Stimulated activated CD4-positive, alpha-beta T cell treated with anti-CD3 and anti-CD28 coated beads, Interleukin-12 subunit alpha, Interleukin-12 subunit beta, amount 100 ng/mL, for 48 hours (primary cell): ENCODE measurements around the gene SRBD1.
A peak's percentile ranks its signal among the peaks of the same experiment; 100 is the strongest.

Experiments used
- DNase-seq, 3 donors: peaks; one replicate each; pipeline ENCODE4 v3.0.0-alpha.2; 2020; ENCODE audit warnings: low read depth in 2 of 3, low spot score in 1 of 3

The SRBD1 gene, protein sequence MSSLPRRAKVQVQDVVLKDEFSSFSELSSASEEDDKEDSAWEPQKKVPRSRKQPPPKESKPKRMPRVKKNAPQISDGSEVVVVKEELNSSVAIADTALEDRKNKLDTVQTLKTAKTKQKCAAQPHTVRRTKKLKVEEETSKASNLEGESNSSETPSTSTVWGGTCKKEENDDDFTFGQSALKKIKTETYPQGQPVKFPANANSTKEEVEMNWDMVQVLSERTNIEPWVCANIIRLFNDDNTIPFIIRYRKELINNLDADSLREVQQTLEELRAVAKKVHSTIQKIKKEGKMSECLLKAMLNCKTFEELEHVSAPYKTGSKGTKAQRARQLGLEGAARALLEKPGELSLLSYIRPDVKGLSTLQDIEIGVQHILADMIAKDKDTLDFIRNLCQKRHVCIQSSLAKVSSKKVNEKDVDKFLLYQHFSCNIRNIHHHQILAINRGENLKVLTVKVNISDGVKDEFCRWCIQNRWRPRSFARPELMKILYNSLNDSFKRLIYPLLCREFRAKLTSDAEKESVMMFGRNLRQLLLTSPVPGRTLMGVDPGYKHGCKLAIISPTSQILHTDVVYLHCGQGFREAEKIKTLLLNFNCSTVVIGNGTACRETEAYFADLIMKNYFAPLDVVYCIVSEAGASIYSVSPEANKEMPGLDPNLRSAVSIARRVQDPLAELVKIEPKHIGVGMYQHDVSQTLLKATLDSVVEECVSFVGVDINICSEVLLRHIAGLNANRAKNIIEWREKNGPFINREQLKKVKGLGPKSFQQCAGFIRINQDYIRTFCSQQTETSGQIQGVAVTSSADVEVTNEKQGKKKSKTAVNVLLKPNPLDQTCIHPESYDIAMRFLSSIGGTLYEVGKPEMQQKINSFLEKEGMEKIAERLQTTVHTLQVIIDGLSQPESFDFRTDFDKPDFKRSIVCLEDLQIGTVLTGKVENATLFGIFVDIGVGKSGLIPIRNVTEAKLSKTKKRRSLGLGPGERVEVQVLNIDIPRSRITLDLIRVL

DNA sequence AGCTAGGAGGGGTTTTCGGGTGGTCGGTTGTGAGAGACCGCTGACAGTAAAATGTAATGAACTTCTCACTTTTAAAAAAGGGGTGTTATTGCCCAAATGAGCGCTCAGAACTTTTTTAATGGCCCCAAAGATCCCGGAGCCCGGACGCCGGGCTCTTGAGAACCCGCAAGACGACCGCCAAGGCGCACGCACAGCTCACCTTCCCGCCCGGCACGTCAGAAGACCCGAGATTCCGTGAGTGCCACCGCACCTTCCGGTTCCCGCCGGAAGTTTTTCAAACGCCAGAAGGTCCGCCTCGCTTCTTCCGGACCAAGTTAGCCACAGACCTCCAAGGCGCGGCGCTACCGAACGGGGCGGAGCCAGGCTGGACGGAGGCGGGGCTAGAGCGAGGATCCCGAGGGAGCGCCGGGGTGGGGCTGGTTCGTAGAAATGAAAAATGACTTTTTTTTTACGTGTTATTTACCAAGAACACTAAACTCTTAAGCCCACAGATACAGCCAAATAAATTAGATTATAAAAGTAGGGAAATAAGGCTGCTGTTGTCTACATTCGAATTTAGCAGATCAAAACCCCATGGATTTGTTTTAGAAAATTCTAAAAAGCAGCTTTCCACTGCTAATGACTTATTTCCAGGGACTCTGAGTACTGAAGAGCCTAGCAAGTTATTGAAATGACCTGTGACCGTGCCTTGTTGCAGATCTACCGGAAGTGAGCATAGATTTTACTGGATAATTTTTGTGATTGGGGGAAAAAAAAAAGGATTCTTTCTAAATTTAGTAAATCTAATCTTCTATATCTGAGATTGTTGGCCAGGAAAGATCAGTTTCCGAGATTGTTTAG lies at the start of gene SRBD1:
TSS of gene SRBD1 (minus strand) at position 248 of the 840 bp plus-strand sequence. CDS start 5,826 bp downstream, outside the sequence.
- peak; percentile 88 to 95 (median 94) for DNase-seq

DNA sequence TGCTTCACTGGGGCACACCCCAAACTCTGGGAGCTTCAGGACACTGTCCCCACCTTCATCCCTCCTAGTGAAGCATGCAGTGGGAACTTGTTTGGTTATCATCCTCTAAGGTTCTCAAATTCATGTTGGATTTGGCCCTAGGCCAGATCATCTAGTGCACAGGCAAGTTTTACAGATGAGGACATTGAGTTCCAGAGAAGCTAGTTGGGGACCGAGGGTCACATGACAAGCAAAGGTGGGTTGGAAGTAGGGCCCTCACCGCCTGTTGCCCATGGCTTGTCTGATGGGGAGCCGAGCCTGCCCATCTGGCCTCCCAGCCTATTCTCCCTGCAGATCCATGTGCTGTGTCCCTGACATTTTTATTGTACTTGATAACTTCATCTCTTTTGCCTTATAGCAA lies 43.2 kb upstream of the SRBD1 start:
- no peak for DNase-seq

DNA sequence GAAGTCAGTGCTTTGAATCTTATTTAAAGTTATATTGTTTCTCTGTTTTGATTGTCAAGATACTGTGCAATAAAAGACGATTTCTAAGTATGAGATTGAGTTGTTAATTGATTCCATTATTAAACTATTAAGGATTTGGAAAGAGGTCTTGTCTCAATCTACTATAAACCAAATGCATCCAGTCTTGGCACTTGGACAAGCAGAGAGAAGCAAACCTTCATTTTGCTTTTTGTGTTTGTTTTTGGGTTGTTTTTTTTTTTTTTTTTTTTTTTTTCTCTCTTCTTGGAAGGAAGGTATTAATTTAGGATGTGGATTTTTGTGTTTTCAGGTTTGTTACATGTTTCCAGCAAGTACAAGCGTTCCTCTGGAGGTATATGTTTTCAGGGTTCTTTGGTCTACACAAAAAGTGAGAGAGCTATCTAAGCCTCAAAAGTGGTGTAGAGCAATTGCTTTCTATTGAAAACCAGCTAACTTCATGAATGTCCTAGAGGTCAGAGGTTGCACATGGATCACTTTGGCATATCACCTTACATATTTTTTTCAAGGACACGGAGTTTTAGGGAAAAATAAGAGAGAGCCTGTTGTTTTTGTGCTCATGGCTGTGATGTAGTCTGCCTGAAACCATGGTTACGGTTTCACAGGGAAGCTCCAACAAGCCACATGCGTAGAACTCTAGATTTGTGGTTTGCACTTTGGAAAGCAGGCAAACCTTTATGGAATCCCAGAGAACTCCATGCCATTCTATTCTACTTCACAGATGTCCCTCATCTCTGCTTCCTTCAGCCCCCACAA lies 42.3 kb upstream of the SRBD1 start:
- DNase-seq, result no peak

DNA sequence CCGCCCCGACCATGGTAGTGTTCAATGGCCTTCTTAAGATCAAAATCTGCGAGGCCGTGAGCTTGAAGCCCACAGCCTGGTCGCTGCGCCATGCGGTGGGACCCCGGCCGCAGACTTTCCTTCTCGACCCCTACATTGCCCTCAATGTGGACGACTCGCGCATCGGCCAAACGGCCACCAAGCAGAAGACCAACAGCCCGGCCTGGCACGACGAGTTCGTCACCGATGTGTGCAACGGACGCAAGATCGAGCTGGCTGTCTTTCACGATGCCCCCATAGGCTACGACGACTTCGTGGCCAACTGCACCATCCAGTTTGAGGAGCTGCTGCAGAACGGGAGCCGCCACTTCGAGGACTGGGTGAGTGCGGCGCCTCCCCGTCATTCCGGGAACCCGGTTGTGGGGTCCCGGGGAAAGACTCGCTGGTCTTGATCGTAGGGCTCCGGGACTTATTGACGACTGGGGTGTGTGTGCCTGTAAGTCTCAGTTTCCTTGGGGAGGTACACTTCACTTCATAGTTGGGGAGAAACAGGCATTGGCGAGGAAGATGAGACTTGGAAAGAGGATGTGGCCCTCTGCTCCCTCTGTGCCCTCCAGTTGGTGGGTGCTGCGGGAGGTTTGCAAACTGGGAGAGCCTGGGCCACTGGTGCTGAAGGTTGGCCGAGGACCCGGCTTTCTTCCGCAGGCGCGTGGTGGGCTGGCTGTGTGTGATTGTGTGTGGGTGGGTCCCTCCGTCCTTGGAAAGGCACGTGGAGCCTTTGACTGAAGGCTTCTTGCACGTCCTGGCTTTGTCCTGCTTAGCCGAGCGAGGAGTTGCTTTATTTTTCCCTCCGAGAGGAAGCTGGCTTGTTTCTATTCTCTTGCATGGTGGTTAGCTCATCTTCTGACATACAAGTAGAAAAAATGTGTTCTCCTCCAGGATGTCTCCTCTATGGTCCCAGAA lies 41.3 kb upstream of the SRBD1 start:
- DNase-seq, result peak in 2 of 3 donors; percentile 8 to 14

DNA sequence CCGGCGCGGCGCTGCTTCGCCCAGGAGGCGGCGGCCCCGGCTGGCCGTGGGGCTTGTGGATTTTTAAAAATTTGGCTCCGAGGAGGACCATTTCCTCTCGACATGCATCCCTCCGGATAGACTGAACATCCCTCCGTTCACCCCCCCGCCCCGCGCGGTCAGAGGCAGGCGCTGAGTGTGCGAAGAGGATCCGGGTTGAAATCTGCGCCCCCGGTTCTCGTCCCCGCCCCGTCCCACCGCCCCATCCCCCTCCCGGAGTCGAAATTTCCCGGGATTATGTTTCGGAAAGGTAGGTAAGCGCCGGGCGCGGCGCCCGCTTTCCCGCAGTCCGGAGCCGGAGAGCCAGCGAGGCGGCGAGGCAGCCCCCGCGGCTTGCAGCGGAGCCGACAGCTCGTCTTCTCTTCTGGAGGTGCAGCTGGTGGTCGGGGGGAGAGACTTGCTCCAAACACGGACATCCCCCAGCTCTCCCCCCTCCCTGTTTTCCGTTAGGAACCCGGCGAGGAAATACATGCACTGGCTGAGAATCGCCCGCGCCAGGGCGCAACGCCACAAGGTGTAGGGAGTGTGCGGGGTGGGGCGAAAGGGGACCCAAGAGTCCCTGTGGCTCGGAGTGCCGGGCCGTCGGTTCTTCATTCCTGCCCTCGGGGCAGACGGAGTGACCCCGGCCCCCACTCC lies 40.5 kb upstream of the SRBD1 start, which contains the start of gene PRKCE:
TSS of gene PRKCE (plus strand) at position 261 of the 675 bp plus-strand sequence.
- DNase-seq, result peak; percentile 13 to 33 (median 32)

DNA sequence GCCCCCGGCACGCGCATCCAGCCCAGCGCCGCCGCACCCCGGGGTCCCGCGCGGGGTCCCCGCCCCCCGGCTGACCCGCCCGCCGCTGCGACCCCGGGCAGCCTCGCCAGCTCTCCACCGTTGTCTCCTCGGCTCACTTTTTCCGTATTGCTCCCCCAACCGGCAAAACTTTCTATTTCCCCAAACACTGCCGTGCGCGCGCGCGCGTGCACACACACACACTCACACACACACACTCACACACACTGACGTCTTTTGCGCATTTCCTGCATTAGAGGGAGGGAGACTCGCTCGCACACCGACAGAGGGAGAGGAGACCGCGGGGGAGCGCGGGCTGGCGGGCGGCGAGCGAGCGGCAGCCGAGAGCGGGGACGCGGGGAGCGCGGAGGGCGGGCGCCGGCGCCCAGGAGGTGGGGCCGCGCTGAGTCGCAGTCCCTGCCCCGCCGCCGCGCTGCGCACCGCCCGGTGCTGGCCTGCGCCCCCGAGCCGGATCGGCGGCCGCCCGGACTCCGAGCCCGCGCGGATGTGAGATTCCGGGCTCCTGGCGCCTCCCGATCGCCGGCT lies 39.9 kb upstream of the SRBD1 start:
- peak; percentile 81 to 87 (median 83) for DNase-seq

DNA sequence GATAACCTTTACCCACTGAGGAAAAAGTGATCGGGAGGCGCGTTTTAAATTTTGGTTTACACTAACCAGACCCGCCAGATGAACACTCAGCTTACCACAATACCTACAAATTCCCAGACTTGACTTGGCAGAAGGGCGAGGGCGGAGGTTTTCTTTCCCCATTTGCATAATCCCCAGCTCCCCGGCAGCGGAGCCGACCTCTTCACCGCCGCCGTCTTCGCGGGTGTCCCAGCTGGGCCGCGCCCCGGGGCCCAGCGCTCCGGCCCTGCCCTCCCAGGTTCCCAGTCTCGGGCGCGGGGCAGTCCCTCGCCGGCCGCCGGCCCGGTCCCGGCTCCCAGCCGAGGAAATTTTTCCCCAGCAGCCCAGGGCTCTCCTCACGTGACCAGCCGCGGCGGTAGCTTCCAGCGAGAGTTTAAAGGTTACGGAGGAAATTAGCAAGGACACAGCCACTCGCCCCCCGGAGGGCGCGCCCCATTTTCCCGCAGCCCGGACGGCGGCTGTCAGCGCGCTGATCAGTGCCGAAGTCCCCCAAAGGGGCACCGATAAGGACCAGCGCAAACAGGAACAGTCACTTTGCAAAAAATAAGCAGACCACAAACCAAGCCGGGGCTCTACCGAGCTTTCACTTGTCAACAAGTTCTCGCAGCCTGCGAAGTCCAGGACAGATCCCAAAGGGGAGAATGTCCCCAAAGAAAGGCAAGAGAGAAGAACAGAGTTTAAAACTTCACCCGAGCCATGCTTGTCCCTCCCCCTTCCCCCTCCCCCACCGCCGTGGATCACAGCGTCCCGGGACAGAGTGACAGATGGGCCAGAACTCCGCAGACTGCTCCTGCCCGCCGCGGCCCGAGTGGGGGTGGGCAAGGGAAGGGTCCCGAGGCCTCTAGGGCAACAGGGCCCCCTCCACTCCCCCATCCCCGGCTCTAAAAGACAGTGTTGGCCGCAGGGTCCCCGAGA lies 39.1 kb upstream of the SRBD1 start:
- peak; percentile 19 to 51 (median 43) for DNase-seq

DNA sequence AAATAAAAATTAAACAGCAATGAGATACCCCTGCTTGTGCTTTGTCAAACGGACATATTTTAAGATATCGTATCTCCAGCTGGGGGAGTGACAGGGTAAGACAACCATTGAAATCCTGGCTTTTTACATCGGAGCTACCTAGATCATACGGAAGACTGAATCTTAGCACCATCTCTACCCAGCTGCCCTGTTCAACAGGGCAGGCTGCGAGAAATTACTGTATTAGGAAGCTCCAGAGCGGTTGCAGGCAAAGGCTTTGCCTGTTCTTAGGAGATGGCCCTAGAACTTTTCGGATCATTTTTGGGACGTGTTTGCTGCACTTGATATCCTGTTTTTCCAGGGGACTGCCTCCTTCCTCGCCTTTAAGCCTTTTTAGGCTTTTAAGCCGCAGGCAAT lies 38.4 kb upstream of the SRBD1 start:
- DNase-seq, result no peak

DNA sequence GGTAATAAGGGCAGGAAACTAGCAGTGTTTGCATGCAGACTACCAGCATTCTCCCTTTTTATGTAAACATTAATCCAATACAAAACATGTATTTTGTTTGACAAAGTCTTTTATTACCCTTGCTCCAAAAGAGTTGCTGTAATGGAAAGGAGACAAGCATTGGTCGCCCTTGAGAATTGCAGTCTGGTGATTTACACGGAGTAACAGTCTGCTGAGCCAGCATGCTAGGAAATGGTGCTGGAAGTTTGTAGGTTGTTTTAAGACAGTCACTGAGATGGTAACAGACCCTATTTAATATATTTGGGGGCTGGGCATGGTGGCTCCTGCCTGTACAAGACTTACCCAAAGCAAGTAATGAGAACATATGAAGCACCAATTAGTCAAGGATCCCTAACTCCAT lies 37.6 kb upstream of the SRBD1 start:
- no peak for DNase-seq

DNA sequence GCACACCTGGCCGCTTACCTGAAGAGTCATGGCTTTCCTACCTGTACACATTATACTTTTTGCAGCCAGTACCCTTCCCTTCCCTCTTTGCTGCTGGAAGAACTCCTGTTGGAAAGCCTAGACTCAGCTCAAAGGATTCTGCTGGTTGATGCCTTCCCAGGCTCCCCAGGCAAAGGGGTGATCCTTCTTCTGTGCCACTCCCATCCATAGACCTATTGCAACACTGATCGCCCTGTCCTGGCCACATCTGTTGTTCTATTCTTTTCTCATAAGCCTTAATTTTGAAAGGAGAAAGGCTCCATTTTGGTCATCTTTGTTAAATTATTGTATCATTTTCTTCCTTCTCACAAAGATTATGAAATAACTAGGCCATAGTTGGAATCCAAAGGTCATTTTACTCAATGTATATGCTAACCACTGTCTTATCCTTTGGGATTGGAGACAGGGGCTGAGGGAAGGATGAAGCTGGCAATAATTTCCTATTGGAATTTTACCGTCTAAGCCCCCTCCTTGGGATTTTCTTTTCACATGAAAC lies 37.0 kb upstream of the SRBD1 start:
- no peak for DNase-seq

DNA sequence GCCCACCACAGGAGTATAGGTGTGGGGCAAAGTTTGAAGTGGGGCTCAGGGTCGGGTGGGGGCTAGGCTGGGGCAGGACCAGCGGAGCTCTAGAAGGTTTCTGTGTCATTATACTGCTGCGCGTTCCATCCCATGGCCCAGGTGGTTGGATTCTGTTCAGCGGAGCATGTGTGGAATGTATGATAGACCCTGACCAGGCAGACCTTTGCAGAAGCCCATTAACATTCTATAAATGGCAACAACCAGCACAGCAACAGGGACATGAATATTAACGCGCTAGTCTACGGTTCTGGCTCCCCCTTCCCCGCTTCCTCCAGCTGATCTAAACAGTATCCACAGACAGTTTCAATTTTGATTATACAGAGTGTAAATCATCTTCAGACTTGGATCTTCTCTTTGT lies 36.3 kb upstream of the SRBD1 start:
- no peak for DNase-seq

DNA sequence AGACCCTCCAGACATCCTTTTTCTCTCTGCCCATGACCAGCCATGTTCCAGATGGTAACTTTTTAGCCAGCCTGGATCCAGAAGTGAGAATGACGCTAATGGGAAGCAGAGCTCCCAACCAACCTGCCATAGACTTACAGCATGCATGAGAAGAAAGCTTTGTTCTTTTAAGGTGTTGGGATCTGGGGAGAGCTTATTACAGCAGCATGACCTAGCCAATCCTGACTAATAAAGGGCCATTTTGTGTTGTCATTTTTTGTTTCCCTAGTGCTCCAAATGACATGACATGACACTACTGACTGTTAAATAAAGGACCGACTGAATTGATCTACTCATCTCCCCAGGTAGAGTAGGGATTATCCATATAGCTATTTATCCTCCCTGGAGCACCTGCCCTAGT lies 35.2 kb upstream of the SRBD1 start:
- no peak for DNase-seq

DNA sequence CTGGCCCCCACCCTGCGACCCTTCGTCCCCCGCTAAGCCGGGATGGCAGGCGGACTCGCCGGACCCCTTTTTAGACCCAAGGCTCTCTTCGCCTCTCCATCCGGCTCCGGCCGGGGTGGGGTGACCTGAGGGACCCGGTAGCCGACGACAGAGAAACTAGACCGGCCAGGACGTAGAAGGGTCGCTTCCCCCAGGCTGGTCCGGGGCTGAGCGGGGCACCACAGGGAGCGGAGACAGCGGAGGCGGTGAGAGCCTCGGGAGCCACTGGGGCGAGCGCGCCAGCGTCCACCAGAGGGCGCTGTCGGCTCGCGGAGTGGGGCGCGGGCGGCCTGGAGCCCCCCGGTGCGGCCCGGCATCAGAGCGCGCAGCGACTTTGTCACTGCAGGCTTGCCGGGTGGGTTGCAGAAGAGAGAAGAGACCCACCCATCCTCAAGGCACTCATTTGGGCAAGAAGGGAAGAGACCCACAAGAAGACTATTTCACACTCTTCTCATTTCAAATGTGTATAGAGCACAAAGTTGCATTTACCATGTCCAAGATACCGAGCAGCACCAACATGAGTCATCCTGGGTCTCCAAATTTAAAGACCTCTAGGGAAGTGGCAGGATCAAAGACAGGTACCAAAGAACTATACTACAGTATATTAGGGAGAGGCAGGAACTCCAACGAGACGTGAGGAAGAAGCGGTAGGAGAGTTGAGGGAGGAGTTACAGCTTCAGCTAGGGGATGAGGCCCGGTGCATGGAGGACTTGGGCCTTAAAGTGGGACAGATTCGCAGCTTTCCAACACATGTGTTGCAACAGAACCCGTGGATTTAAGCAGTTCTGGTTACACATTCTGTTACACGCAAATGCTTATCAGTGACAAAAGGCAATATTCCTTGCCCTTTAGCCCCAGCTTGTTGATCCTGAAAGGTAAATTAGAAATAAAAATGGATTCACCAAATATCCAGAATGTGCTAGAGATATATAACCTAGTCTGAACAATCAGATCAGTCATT lies 32.8 kb upstream of the SRBD1 start:
- DNase-seq, result peak; percentile 36 to 65 (median 62)

DNA sequence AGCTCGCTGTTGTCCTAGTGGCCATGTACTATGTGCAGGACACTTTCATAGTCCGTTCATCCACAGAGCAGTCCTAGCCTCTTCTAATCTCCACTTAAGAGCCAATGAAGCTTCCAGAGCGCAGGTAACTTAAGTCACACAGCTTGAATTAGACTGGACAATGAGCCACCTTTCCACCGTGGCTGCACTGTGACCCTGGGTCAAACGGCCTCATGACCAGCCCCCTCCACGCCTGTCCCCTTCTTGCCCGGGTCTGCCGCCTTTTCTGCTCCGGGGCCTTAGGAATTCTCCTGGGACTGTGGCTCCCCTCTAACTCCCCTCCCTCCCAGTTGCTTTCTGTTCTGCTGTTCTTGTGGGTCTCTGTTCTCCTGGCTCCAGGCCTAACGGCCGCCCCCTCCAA lies 32.0 kb upstream of the SRBD1 start:
- no peak for DNase-seq

DNA sequence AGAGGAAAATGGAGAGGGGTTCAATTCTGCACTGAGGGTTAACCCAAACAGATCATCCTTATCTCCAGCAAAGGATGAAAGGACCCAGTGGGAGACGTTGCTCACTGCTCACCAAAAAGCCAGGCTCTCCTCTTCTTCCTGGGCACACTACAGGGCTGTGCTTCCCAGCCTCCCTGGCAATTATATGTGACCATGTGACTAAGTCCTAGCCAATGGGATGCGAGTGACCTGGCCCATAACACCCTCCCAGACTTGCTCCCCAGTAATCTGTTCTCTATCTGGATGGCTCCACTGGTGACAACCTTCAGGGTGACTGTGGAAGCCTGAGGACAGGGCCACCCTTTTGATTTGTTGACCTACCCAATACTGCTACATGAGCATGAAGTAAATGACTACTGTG lies 29.5 kb upstream of the SRBD1 start:
- no peak for DNase-seq
